Mesothelial cell of epicardium (in vitro differentiated cells): ENCODE measurements around the gene LDHA. TPM values are rescaled to one million over a fixed set of nuclear protein-coding genes. Genes with fewer than 3 reads are reported as not detected.

ENCODE experiments used
- DNase-seq, 2 experiments: peaks; one replicate each; pipeline ENCODE4 v3.0.0; 2021; ENCODE audit warnings: low spot score in 2 of 2; ENCODE audit not compliant: unreplicated experiment in 2 of 2
- H3K27ac Mint-ChIP-seq: 2 replicates; pipeline ENCODE4 v1.8.0; 2021; ENCODE audit warnings: mixed read lengths
- H3K27me3 Mint-ChIP-seq: 2 replicates; pipeline ENCODE4 v1.8.0; 2021; ENCODE audit warnings: low read depth, mixed read lengths
- H3K36me3 Mint-ChIP-seq: 2 replicates; pipeline ENCODE4 v1.8.0; 2021; ENCODE audit warnings: mixed read lengths
- H3K4me1 Mint-ChIP-seq: 2 replicates; pipeline ENCODE4 v1.8.0; 2021; ENCODE audit warnings: mixed read lengths
- H3K4me3 Mint-ChIP-seq: 2 replicates; pipeline ENCODE4 v1.8.0; 2021; ENCODE audit warnings: mild to moderate bottlenecking, moderate library complexity, mixed read lengths
- H3K9me3 Mint-ChIP-seq: 2 replicates; pipeline ENCODE4 v1.8.0; 2021; ENCODE audit warnings: mixed read lengths
- microRNA-seq: library from miRNA; unstranded; fragments of <30 nt; microRNA quantifications from one replicate; pipeline ENCODE4 v1.2.0, GENCODE V29; 2021; ENCODE audit warnings: inconsistent platforms, mixed read lengths
- total RNA-seq: library from RNA; stranded (reverse); gene quantifications from 3 replicates; pipeline ENCODE4 v1.2.1, GENCODE V29; 2021
- TF ChIP-seq, protein P1 (sequence below): fragments of 200-600 bp; sonication (generic); IDR thresholded peaks from one replicate; pipeline ENCODE4 v1.5.0; 2021; ENCODE audit warnings: antibody characterized with exemption; ENCODE audit not compliant: unreplicated experiment

Gene LDHA
- total RNA-seq, 1 donor from 2014 or later: 439 TPM

DNA sequence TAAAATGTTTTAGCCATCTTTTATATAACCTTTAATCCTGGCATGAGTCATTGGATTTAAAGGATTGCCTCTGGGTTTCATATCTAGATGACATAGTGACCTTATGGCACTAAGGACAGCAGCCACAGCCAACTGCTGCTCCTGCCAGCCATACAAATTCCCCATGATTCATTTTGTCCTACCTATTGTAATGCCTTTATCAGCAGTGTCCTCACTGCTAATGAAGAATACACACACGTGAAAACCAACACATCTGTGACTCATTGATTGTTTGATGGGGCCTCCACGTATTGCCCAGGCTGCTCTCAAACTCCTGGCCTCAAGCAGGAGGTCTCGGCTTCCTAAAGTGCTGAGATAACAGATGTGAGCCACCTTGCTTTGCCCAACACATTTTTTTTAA, 63.1 kb downstream of the LDHA start:
- no peak for DNase-seq

More for the DNA sequence above, 63.1 kb downstream of the LDHA start:
- no peaks in the 10 kb centered on the region for H3K36me3 Mint-ChIP-seq
- H3K27ac Mint-ChIP-seq: no peak overlapping the region
- H3K27me3 Mint-ChIP-seq: no peaks in the 10 kb centered on the region
- no peaks in the 10 kb centered on the region for H3K9me3 Mint-ChIP-seq
- peaks cover 11% of the 10 kb centered on the region for H3K4me1 Mint-ChIP-seq
- H3K4me3 Mint-ChIP-seq: no peak overlapping the region
- TF ChIP-seq, protein P1, sequence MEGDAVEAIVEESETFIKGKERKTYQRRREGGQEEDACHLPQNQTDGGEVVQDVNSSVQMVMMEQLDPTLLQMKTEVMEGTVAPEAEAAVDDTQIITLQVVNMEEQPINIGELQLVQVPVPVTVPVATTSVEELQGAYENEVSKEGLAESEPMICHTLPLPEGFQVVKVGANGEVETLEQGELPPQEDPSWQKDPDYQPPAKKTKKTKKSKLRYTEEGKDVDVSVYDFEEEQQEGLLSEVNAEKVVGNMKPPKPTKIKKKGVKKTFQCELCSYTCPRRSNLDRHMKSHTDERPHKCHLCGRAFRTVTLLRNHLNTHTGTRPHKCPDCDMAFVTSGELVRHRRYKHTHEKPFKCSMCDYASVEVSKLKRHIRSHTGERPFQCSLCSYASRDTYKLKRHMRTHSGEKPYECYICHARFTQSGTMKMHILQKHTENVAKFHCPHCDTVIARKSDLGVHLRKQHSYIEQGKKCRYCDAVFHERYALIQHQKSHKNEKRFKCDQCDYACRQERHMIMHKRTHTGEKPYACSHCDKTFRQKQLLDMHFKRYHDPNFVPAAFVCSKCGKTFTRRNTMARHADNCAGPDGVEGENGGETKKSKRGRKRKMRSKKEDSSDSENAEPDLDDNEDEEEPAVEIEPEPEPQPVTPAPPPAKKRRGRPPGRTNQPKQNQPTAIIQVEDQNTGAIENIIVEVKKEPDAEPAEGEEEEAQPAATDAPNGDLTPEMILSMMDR: no peak

Small RNA genes lying within 50 kb of the gene (microRNA-seq; reads per million reads assigned to microRNA genes)
- not detected for gene MIR3159

Other genes starting within 250 kb of the LDHA start
- not detected in 3 replicates for gene MRGPRX4, start 221.7 kb upstream of the LDHA start, total RNA-seq
- not detected in 3 replicates for gene SAA4, start 157.8 kb upstream of the LDHA start, total RNA-seq
- not detected in 3 replicates for gene SAA2, start 145.9 kb upstream of the LDHA start, total RNA-seq
- not detected in 3 replicates for gene SAA1, start 128.3 kb upstream of the LDHA start, total RNA-seq
- 19.6 to 21.5 TPM (median 21.4 TPM) in 3 replicates for gene HPS5, start 72.4 kb upstream of the LDHA start, total RNA-seq
- 45.9 to 47.8 TPM (median 46.2 TPM) in 3 replicates for gene GTF2H1, start 72.0 kb upstream of the LDHA start, total RNA-seq
- 0.32 to 0.60 TPM (median 0.40 TPM) in 3 replicates for gene LDHC, start 17.8 kb downstream of the LDHA start, total RNA-seq
- not detected in 3 replicates for gene LDHAL6A, start 61.3 kb downstream of the LDHA start, total RNA-seq
- 45.1 to 51.8 TPM (median 45.7 TPM) in 3 replicates for gene TSG101, start 132.4 kb downstream of the LDHA start, total RNA-seq
- 12.6 to 15.6 TPM (median 14.8 TPM) in 3 replicates for gene UEVLD, start 194.2 kb downstream of the LDHA start, total RNA-seq
- 7.6 to 8.9 TPM (median 8.0 TPM) in 3 replicates for gene MISFA, start 205.2 kb downstream of the LDHA start, total RNA-seq
- gene SPTY2D1, start 239.8 kb downstream of the LDHA start, total RNA-seq: 22.3 to 26.9 TPM (median 23.0 TPM) in 3 replicates